Hepatocyte (in vitro differentiated cells): ENCODE data around the gene ARMC7.

Experiments used
- EZH2phosphoT487 ChIP-seq: fragments of 200-600 bp; sonication (generic); IDR thresholded peaks from one replicate; pipeline ENCODE4 v1.6.1; 2018; ENCODE audit warnings: antibody characterized with exemption, mild to moderate bottlenecking, low read depth, moderate library complexity; ENCODE audit not compliant: unreplicated experiment, severe bottlenecking
- TF ChIP-seq, protein P1 (sequence below): fragments of 200-600 bp; sonication (generic); IDR thresholded peaks from 2 replicates; pipeline ENCODE4 v1.5.1; 2016; ENCODE audit warnings: antibody characterized with exemption, mild to moderate bottlenecking; ENCODE audit not compliant: poor library complexity

DNA sequence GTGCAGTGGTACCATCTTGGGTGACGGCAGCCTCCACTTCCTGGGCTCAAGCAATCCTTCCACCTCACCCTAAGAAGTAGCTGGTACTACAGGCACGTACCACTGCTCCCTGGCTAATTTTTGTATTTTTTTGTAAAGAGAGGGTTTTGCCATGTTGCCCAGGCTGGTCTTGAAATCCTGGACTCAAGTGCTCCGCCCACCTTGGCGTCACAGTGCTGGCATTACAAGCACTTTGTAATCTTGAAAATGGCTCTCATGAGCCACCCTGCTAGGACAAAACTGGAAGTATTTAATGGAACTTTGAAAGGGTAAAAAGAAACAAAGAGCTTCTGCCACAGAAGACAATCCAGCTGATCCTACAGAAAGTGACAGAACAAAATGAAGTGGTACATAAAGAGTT lies 63.8 kb downstream of the ARMC7 start:
- TF ChIP-seq, protein P1, sequence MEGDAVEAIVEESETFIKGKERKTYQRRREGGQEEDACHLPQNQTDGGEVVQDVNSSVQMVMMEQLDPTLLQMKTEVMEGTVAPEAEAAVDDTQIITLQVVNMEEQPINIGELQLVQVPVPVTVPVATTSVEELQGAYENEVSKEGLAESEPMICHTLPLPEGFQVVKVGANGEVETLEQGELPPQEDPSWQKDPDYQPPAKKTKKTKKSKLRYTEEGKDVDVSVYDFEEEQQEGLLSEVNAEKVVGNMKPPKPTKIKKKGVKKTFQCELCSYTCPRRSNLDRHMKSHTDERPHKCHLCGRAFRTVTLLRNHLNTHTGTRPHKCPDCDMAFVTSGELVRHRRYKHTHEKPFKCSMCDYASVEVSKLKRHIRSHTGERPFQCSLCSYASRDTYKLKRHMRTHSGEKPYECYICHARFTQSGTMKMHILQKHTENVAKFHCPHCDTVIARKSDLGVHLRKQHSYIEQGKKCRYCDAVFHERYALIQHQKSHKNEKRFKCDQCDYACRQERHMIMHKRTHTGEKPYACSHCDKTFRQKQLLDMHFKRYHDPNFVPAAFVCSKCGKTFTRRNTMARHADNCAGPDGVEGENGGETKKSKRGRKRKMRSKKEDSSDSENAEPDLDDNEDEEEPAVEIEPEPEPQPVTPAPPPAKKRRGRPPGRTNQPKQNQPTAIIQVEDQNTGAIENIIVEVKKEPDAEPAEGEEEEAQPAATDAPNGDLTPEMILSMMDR, result no peak
- TF ChIP-seq EZH2phosphoT487, result no peak
